ENCODE results near the gene MACROD1.
A peak's percentile ranks its signal among the peaks of the same experiment; 100 is the strongest.
"Not testable (repeated sequence)": the region's sequence is repeated elsewhere in the genome, so short reads cannot be mapped to it uniquely, and the experiment has no call there.

MACROD1 gene

GRCh38 chr11:64185693-64186491 is 20.0 kb upstream of the MACROD1 start, which contains the start of gene STIP1:
Gene STIP1 (plus strand): TSS chr11:64186171. CDS start chr11:64186262, 91 bp downstream.
- DNase-seq (ENCODE audit: low spot score) = peak; percentile 99

DNA sequence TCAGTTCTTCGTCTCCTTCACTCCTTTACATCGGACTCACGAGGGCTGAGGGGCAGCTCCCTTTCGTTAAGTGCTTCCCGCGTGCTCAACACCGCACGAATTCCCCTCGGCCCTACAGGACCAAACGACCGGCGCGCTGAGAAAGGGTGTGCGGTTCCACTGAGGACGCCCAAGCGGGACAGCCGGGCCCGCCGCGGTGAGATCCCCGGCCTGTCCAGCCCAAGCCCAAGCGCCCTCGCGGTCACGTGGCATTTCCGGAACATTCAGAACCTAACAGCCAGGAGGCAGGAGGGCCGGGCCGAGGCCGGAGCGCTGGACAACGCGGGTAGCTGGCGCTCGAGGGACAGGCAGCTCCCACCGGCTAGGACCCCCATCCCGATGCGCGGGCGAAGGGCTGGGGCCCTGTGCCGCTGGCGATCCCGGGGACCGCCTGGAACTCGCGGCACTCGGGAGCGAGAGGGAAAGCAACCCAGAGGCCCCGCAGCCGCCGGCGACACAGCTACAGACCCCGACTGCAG is 19.3 kb upstream of the MACROD1 start:
- peak; percentile 19 for DNase-seq (ENCODE audit: low spot score)

DNA sequence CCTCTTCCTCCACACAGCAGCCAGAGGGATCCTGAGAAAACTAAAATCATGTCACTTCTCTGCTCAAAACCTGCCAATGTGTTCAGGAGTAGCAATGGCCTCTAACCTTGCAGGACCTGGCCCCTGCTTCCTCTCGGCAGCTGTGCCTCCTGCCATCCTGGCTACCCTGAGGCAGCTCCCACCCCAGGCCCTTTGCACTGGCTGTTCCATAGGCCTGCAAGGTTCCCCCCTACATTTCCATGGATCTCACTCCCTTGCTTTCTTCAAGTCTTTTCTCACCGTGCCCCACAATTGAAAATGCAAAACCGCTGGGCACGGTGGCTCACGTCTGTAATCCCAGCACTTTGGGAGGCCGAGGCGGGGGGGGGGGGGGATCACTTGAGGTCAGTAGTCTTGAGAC is 18.0 kb upstream of the MACROD1 start:
- DNase-seq (ENCODE audit: low spot score) = no peak

DNA sequence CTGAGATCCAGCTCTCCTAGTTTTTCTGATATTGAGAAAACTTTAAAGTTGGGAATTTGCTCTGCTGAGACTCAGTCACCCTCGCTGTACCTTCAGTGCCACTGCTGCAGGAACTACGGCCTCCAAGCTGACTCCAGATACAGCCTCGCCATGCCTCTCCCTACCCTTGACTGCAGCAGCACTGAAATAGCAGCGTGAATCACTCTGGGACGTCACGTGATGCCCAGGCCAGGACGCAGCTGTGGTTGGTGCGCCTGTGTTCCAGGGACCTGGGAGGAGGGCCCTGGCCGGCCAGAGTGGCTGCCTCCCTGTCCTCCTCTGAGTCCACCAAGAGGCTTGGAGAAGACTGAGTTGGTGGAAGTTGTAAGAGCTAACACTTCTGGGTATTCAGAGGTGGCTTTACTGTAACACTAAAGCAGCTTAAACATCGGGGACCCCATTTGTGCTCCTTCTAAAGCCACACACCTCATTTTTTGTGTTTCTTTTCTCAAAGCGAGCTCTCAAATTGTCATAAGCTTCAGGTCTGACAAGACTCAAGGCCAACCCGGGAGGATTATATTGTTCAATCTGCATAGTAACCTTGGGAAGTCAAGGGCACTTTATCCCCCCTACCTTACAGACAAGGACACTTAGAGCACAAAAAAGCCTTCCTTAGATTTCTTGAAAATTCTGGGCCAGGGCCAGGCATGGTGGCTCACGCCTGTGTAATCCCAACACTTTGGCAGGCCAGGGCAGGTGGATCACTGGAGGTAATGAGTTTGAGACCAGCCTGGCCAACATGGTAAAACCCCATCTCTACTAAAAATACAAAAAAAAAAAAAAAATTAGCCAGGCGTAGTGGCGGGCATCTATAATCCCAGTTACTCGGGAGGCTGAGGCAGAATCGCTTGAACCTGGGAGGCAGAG is 15.8 kb upstream of the MACROD1 start:
- DNase-seq (ENCODE audit: low spot score) = no peak

- DNase-seq (ENCODE audit: low spot score) = no peak
These were observed 15.0 kb upstream of the MACROD1 start for GRCh38 chr11:64180891-64181290.

DNA sequence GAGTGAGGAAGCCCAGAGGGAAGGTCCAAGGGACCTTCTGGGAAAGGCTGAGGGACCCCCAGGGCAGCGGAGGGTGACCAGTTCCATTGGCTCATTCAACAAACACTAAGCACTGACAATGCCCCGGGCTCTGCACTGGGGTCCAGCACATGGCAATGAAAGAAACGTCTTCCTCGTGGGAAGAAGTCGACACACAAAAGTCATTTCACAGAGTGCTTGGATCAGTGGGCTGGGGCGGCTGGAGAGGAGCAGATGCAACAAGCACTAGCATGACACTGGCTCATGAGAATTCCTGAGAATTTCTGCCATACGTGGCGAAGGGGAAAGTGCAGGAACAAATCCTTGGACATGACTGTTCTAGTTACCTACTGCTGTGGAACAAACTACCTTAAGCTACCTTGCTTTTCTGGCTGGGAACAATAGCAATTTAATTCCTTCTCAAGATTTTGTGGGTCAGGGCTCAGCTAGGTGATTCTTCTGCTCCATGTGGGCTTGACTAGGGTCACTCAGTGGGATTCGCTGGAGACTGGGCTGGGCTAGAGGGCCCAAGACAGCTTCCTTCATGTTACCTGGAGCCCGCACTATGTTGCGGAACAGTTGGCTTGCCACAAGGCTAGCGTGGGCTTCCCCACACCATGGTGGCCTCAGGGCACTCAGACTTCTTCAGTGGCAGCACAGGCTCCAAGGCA is 13.2 kb upstream of the MACROD1 start:
- no peak for DNase-seq (ENCODE audit: low spot score)

GRCh38 chr11:64178203-64178602 is 12.3 kb upstream of the MACROD1 start:
- DNase-seq (ENCODE audit: low spot score) = no peak

DNA sequence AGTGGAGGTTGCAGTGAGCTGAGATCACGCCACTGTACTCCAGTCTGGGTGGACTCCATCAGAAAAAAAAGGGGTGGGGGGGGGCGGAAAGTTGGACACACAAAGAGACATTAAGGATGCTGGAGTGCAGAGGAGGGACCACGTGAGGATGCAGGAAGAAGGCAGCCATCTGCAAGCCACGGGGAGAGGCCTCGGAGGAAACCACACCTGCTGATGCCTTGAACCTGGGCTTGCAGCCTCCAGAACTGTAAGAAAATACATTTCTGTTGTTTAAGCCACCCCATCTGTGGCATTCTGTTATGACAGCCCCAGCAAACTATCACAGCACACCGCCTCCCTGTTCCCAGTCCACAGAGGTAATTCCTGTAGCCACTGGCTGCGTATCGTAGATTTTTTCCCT is 10.8 kb upstream of the MACROD1 start:
- DNase-seq (ENCODE audit: low spot score) = no peak

DNA sequence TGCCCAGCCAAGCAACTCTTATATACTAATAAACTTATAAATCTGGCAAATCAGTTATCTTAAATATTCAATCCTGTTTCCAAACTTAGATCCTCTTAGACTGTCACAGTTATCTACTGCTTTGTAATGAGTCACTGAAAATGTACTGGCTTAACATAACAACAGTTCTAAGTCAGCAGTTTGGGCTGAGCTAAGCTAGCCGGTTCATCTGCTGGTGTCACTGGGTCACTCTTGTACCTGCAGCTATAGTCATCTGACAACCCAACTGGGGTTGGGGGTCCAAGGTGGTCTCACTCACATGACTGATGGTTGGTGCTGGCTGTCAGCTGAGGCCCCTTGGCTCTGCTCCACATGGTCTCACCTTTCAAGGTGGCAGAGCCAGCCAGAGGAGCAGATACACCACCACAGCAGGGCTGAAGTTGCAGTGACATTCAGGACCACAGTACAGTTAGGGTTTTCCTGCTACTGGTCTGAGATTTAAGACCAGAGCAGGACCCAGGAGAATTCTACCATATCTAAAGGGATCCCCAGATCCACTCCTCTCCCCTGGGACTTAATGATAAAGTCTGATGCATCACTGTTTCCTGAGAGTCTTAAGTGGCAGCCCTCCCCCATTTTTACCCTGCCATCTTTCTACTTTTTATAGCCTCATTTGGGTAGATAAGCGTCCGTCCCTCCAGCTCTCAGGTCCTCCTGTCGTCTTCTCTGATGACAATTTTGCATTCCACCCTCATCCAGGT is 7.9 kb upstream of the MACROD1 start:
- no peak for DNase-seq (ENCODE audit: low spot score)

GRCh38 chr11:64170419-64170818 is 4.5 kb upstream of the MACROD1 start:
- no peak for DNase-seq (ENCODE audit: low spot score)

DNA sequence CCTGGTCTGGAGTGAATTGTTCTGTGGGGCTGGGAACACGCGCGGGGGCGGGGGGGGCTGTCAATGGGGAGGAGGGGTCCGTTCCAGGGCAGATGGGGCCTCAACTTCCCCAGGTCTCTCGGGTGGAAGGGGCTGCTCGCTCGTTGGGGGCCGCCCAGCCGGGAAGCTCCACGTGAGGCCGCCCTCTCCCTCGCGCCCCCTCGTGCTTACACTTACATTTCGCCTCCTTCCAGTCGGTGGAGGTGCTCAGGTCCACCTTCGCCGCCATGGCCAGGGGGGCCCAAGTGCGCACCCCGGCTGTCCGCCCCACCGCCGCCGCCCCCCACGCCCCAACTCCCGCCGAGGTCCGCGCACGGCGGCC is 452 bp downstream of the MACROD1 start:
- DNase-seq (ENCODE audit: low spot score) = no peak

DNA sequence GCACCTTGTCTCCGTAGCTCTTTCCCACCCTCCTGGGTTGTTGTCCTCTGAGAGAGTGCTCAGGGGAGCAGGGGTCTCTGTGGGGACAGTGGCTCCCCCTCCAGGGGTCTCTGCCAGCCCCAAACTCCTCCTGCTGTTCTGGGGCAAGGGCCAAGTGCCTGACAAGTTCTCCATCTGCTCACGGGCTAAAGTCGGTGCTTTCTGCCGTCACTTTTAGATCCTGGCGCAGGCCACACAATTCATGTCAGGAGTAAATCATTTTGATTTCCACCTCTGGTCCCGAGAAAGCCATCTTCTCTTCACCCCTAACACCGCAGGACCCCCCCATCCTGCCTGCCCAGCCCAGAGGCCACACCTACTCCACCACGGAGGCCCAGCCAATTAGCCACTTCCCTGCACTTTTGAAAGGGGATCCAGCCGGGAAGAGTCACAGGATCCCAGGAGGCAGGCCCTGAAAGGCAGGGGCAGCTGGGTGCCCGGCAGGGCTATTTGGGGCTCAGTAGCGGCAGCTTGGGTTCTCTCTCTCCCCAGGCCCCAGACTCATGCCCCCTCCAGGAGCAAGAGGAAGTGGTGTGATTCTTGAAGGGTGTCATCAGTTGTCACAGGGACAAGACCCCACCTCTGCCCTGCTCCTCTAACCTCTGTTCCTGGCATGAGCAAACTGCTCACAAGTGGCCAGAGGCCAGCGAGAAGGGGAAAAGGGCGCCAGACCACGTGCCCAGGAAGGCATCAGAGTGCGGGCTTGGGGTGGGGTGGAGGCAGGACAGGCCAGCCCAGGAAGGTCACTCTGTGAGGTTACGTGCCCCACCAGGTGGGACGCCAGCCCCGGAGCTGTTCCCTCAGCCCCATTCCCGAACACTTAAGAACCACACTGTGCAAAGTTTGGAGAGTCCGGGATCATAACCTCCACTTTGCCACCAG is 1.3 kb downstream of the MACROD1 start:
- DNase-seq (ENCODE audit: low spot score) = no peak

GRCh38 chr11:64163951-64164350 is 2.0 kb downstream of the MACROD1 start:
- DNase-seq (ENCODE audit: low spot score) = no peak

GRCh38 chr11:64162769-64163168 is 3.1 kb downstream of the MACROD1 start:
- DNase-seq (ENCODE audit: low spot score) = not testable (repeated sequence)

DNA sequence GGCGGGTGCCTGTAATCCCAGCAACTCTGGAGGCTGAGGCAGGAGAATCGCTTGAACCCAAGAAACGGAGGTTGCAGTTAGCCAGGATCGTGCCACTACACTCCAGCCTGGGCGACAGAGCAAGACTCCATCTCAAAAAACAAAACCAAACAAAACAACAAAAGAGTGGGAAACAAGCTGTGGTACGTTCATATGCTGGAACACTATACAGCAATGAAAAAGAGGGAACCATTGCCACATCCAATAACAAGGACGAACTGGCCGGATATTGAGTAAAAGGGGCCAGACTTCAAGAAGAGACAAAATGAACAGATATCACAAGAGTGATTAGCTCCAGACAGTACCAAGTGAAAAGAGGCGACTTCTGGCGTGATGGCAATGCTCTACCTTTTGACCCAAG is 4.9 kb downstream of the MACROD1 start:
- no peak for DNase-seq (ENCODE audit: low spot score)

GRCh38 chr11:64157631-64158394 is 8.1 kb downstream of the MACROD1 start:
- DNase-seq (ENCODE audit: low spot score) = no peak

DNA sequence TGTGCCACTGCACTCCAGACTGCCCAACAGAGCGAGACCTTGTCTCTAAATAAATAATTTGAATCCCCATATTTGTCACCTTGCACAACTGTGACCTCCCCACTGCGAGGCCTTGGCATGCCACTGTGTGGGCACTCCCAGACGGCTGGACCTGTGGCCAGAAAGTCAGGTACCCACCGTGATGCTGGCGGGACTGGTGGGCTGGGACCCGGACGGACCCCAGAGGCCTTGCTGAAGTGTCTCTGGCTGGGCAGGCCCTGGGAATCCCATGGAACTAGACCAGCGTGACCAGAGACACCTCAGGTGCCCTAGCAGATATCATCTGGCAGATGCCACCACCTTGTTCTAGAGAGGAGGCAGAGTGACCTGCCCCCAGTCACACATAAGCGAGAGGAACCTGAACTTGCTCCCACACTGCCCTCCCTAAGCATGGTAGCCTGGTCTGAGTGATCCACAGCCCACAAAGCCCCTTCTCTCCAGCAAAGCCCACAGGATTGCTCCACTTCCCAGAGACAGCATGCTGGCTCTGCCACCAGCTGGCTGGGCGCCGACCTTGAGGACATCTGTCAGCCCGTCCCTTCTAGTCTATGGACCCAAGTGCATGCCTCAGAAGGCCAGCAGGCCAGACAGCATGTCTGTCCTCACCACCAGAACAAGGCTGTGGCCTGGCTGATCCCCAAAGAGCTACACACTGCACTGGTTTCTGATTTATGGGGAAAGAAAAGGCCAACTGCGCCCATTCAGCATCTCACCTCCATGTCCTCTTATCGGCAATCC is 9.5 kb downstream of the MACROD1 start:
- DNase-seq (ENCODE audit: low spot score) = no peak

DNA sequence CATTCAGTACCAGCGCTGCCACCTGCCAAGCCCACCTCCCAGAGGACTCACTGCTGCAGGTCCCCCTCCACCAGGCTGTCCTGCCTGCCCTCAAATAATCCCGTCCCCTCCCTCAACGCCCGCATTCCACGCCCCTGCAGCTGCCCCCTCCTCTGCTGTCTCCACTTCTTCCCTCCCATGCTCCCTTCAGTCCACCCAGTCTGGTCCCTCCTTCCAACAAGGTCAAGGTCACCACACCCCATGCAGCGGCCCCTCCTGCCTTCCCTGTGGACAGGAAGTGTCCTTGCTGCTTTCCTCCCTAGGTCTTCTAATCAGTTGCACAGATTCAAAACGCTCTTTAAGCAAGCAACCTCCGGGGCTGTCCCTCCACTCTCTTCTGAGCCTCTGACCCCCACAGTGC is 12.1 kb downstream of the MACROD1 start:
- no peak for DNase-seq (ENCODE audit: low spot score)
